HepG2 (cell line): Measurements from ENCODE around the gene SEMA3F. TPM values are rescaled to one million over a fixed set of nuclear protein-coding genes. Genes with fewer than 3 reads are reported as not detected.

Experiments used
- BCL6 ChIP-seq: IDR thresholded peaks from 2 replicates; pipeline ENCODE4 v1.6.1; 2016; ENCODE audit warnings: missing genetic modification reagents, missing compliant biosample characterization
- BORCS8-MEF2B ChIP-seq: sonication (generic); formaldehyde crosslinking; IDR thresholded peaks from 2 replicates; pipeline ENCODE4 v1.8.0; 2022; ENCODE audit warnings: mild to moderate bottlenecking, missing genetic modification reagents
- JUNB ChIP-seq: sonication (generic); formaldehyde crosslinking; IDR thresholded peaks from 2 replicates; pipeline ENCODE4 v1.8.0; 2022; ENCODE audit warnings: missing genetic modification reagents, mild to moderate bottlenecking, borderline replicate concordance
- MAFF ChIP-seq: IDR thresholded peaks from 2 replicates; pipeline ENCODE4 v1.6.1; 2011; ENCODE audit warnings: low read depth, low read length, improper control_type of control experiment
- NR1H2 ChIP-seq: sonication (generic); formaldehyde crosslinking; IDR thresholded peaks from 2 replicates; pipeline ENCODE4 v1.8.1; 2022; ENCODE audit warnings: low read depth, missing genetic modification reagents, borderline replicate concordance
- REL ChIP-seq: sonication (generic); formaldehyde crosslinking; conservative IDR thresholded peaks from 2 replicates; pipeline ENCODE4 v1.8.0; 2022; ENCODE audit warnings: mild to moderate bottlenecking, missing genetic modification reagents, moderate library complexity
- TEAD3 ChIP-seq: optimal IDR thresholded peaks from 2 replicates; pipeline ENCODE3; 2016; ENCODE audit warnings: borderline replicate concordance
- ZFAT ChIP-seq: sonication (generic); formaldehyde crosslinking; conservative IDR thresholded peaks from 2 replicates; pipeline ENCODE4 v1.8.1; 2023; ENCODE audit warnings: missing genetic modification reagents, inconsistent platforms
- ZNF138 ChIP-seq: sonication (generic); formaldehyde crosslinking; IDR thresholded peaks from 2 replicates; pipeline ENCODE4 v1.5.0; 2020; ENCODE audit warnings: mild to moderate bottlenecking, low read depth, missing genetic modification reagents
- ZNF232 ChIP-seq: sonication (generic); formaldehyde crosslinking; IDR thresholded peaks from 2 replicates; pipeline ENCODE4 v1.4.0; 2020; ENCODE audit warnings: missing genetic modification reagents, borderline replicate concordance
- ZNF577 ChIP-seq: sonication (generic); formaldehyde crosslinking; IDR thresholded peaks from 2 replicates; pipeline ENCODE4 v1.4.0; 2020; ENCODE audit warnings: mild to moderate bottlenecking, low read depth, missing genetic modification reagents, borderline replicate concordance
- polyA plus RNA-seq, 8 experiments: library from polyadenylated mRNA; depleted of rRNA in 3 of 8; stranded (reverse) in 7 of 8; unstranded in 1 of 8; fragments of >200 nt; fragmentation: Illumina TruSeq in 4 of 8; extraction: Trizol in 4 of 8; gene quantifications; 2 replicates each; pipeline versions ENCODE4 v1.2.1 to v1.2.3, GENCODE V29; 2011 to 2016; ENCODE audit warnings: low read depth in 4 of 8, missing spikeins in 1 of 8, mixed read lengths in 1 of 8; ENCODE audit not compliant: insufficient read depth in 1 of 8
- total RNA-seq, 5 experiments: library from RNA; depleted of rRNA; stranded (reverse); fragments of >200 nt; fragmentation: Illumina TruSeq; extraction: Trizol; gene quantifications; 2 replicates each; pipeline ENCODE4 v1.2.3, GENCODE V29; 2016; ENCODE audit warnings: low read depth in 1 of 5
- TF ChIP-seq, protein P1 (sequence below): sonication (generic); formaldehyde crosslinking; IDR thresholded peaks from 2 replicates; pipeline ENCODE4 v1.5.1; 2020; ENCODE audit warnings: mild to moderate bottlenecking, missing genetic modification reagents, moderate library complexity
- TF ChIP-seq, protein P2 (sequence below): sonication (generic); formaldehyde crosslinking; IDR thresholded peaks from 2 replicates; pipeline ENCODE4 v1.5.0; 2020; ENCODE audit warnings: missing genetic modification reagents, mild to moderate bottlenecking, borderline replicate concordance
- TF ChIP-seq, protein P3 (sequence below): sonication (generic); formaldehyde crosslinking; conservative IDR thresholded peaks from 2 replicates; pipeline ENCODE4 v1.4.0; 2020; ENCODE audit warnings: missing genetic modification reagents
- TF ChIP-seq, protein P4 (sequence below): sonication (generic); formaldehyde crosslinking; IDR thresholded peaks from 2 replicates; pipeline ENCODE4 v1.5.0; 2020; ENCODE audit warnings: missing genetic modification reagents
- TF ChIP-seq, protein P5 (sequence below): sonication (generic); formaldehyde crosslinking; IDR thresholded peaks from 2 replicates; pipeline ENCODE4 v1.8.0; 2022; ENCODE audit warnings: missing genetic modification reagents, mild to moderate bottlenecking, moderate library complexity, borderline replicate concordance

Gene SEMA3F
- total and polyA plus RNA-seq, 2 of the 13 experiments (the other 11 are each of a cell fraction or from before 2014, with no cell fraction given): 7.6 to 17.2 TPM

DNA sequence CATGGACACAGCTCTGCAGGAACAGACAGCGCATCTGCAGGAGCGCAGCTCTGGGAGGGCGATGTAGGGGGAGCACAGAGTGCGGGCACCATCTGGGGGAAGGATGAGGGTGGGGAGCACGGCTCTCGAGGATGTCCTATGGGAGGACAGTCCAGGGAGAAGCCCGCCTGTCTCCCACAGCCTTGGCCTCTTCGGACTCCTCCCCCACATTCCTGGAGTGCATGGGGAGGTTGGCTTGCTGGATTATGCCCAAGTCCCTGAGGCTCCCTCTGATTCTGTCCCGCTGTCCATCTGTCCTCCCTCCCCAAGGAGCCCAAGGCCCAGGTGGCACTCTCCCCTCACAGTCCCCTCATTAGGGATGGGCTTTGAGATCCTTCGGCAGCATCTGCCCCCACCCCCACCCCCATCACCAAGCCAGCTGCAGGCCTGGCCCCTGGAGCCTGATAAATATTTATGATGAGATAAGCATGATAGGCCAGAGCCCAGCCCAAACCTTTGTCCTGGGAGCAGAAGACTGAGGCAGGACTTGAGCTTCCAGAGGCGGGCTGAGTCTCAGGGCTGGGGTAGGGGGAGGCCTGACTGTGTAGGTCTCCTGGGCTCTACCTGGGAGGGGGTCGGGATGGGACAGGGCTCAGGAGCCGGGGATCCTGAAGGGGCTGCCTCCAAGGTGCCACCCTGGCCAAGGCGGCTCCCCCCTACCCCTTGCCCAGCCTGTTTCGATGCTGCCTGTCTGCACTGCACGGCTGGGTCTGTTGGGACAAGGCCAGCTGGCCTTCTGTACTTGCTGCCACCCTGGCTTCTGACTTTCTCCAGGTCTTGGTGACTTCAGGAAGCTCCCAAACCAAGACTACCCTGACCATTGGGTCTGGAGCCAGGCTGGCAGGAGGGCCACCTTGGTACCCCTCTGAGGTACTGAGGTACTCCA, 28.6 kb upstream of the SEMA3F start (continued):
- TF ChIP-seq, protein P1, sequence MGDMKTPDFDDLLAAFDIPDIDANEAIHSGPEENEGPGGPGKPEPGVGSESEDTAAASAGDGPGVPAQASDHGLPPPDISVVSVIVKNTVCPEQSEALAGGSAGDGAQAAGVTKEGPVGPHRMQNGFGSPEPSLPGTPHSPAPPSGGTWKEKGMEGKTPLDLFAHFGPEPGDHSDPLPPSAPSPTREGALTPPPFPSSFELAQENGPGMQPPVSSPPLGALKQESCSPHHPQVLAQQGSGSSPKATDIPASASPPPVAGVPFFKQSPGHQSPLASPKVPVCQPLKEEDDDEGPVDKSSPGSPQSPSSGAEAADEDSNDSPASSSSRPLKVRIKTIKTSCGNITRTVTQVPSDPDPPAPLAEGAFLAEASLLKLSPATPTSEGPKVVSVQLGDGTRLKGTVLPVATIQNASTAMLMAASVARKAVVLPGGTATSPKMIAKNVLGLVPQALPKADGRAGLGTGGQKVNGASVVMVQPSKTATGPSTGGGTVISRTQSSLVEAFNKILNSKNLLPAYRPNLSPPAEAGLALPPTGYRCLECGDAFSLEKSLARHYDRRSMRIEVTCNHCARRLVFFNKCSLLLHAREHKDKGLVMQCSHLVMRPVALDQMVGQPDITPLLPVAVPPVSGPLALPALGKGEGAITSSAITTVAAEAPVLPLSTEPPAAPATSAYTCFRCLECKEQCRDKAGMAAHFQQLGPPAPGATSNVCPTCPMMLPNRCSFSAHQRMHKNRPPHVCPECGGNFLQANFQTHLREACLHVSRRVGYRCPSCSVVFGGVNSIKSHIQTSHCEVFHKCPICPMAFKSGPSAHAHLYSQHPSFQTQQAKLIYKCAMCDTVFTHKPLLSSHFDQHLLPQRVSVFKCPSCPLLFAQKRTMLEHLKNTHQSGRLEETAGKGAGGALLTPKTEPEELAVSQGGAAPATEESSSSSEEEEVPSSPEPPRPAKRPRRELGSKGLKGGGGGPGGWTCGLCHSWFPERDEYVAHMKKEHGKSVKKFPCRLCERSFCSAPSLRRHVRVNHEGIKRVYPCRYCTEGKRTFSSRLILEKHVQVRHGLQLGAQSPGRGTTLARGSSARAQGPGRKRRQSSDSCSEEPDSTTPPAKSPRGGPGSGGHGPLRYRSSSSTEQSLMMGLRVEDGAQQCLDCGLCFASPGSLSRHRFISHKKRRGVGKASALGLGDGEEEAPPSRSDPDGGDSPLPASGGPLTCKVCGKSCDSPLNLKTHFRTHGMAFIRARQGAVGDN: peak; percentile 15; the same call in 1 of the 2 replicates
- TF ChIP-seq, protein P2, sequence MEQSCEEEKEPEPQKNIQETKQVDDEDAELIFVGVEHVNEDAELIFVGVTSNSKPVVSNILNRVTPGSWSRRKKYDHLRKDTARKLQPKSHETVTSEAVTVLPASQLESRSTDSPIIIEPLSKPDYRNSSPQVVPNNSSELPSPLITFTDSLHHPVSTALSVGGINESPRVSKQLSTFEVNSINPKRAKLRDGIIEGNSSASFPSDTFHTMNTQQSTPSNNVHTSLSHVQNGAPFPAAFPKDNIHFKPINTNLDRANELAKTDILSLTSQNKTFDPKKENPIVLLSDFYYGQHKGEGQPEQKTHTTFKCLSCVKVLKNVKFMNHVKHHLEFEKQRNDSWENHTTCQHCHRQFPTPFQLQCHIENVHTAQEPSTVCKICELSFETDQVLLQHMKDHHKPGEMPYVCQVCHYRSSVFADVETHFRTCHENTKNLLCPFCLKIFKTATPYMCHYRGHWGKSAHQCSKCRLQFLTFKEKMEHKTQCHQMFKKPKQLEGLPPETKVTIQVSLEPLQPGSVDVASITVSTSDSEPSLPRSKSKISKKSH (CRISPR knock-in tag): no peak
- TF ChIP-seq ZNF577 (CRISPR knock-in tag): no peak
- TF ChIP-seq BORCS8-MEF2B (CRISPR knock-in tag): no peak
- no peak for TF ChIP-seq ZFAT (CRISPR knock-in tag)
- TF ChIP-seq NR1H2: no peak
- no peak for TF ChIP-seq MAFF
- TF ChIP-seq, protein P3, sequence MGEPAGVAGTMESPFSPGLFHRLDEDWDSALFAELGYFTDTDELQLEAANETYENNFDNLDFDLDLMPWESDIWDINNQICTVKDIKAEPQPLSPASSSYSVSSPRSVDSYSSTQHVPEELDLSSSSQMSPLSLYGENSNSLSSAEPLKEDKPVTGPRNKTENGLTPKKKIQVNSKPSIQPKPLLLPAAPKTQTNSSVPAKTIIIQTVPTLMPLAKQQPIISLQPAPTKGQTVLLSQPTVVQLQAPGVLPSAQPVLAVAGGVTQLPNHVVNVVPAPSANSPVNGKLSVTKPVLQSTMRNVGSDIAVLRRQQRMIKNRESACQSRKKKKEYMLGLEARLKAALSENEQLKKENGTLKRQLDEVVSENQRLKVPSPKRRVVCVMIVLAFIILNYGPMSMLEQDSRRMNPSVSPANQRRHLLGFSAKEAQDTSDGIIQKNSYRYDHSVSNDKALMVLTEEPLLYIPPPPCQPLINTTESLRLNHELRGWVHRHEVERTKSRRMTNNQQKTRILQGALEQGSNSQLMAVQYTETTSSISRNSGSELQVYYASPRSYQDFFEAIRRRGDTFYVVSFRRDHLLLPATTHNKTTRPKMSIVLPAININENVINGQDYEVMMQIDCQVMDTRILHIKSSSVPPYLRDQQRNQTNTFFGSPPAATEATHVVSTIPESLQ (CRISPR knock-in tag): no peak
- TF ChIP-seq REL (CRISPR knock-in tag): no peak
- no peak for TF ChIP-seq ZNF232 (CRISPR knock-in tag)
- TF ChIP-seq BCL6 (CRISPR knock-in tag): peak; percentile 87
- no peak for TF ChIP-seq ZNF138
- TF ChIP-seq, protein P4, sequence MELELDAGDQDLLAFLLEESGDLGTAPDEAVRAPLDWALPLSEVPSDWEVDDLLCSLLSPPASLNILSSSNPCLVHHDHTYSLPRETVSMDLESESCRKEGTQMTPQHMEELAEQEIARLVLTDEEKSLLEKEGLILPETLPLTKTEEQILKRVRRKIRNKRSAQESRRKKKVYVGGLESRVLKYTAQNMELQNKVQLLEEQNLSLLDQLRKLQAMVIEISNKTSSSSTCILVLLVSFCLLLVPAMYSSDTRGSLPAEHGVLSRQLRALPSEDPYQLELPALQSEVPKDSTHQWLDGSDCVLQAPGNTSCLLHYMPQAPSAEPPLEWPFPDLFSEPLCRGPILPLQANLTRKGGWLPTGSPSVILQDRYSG: no peak
- no peak for TF ChIP-seq JUNB (CRISPR knock-in tag)
- TF ChIP-seq TEAD3 (CRISPR knock-in tag): peak; percentile 77
- TF ChIP-seq, protein P5, sequence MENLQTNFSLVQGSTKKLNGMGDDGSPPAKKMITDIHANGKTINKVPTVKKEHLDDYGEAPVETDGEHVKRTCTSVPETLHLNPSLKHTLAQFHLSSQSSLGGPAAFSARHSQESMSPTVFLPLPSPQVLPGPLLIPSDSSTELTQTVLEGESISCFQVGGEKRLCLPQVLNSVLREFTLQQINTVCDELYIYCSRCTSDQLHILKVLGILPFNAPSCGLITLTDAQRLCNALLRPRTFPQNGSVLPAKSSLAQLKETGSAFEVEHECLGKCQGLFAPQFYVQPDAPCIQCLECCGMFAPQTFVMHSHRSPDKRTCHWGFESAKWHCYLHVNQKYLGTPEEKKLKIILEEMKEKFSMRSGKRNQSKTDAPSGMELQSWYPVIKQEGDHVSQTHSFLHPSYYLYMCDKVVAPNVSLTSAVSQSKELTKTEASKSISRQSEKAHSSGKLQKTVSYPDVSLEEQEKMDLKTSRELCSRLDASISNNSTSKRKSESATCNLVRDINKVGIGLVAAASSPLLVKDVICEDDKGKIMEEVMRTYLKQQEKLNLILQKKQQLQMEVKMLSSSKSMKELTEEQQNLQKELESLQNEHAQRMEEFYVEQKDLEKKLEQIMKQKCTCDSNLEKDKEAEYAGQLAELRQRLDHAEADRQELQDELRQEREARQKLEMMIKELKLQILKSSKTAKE (CRISPR knock-in tag): no peak
